GM23338 (cell line): ENCODE data around the gene DTL. TPM values are rescaled to one million over a fixed set of nuclear protein-coding genes. Genes with fewer than 3 reads are reported as not detected.

ENCODE experiments used
- ATAC-seq: fragments of 200-7000 bp; cut with Tn5 transposase; 3 replicates; pipeline ENCODE4 v1.9.1; 2020
- DNase-seq: peaks from one replicate; pipeline ENCODE4 v3.0.0-alpha.2; 2015; ENCODE audit warnings: low spot score
- H2AFZ ChIP-seq: fragments of 200-600 bp; sonication (generic); 2 replicates; pipeline ENCODE4 v1.8.0; 2016; ENCODE audit warnings: antibody characterized with exemption, mild to moderate bottlenecking, moderate library complexity
- H3F3A ChIP-seq: fragments of 200-600 bp; sonication (generic); replicated peaks from 2 replicates; pipeline ENCODE4 v1.8.0; 2017; ENCODE audit warnings: antibody characterized with exemption, mixed run types, low read depth
- H3K27ac ChIP-seq: fragments of 200-600 bp; sonication (generic); 2 replicates; pipeline ENCODE4 v1.6.1; 2016; ENCODE audit warnings: low read depth
- H3K27me3 ChIP-seq: fragments of 200-600 bp; sonication (generic); 2 replicates; pipeline ENCODE4 v1.8.0; 2016; ENCODE audit warnings: mild to moderate bottlenecking, mixed run types, moderate library complexity; ENCODE audit not compliant: insufficient read depth
- H3K36me3 ChIP-seq: fragments of 200-600 bp; sonication (generic); 2 replicates; pipeline ENCODE4 v1.8.0; 2016; ENCODE audit warnings: mild to moderate bottlenecking; ENCODE audit not compliant: insufficient read depth
- H3K4me1 ChIP-seq: fragments of 200-600 bp; sonication (generic); 2 replicates; pipeline ENCODE4 v1.8.0; 2016; ENCODE audit warnings: mild to moderate bottlenecking, moderate library complexity; ENCODE audit not compliant: insufficient read depth
- H3K4me2 ChIP-seq: fragments of 200-600 bp; sonication (generic); 2 replicates; pipeline ENCODE4 v1.7.1; 2017; ENCODE audit warnings: mixed run types
- H3K4me3 ChIP-seq: fragments of 200-600 bp; sonication (generic); 2 replicates; pipeline ENCODE4 v1.6.1; 2016; ENCODE audit warnings: mixed run types
- H3K79me2 ChIP-seq: fragments of 200-600 bp; sonication (generic); replicated peaks from 2 replicates; pipeline ENCODE4 v1.8.0; 2017; ENCODE audit warnings: mild to moderate bottlenecking; ENCODE audit not compliant: insufficient read depth
- H3K9me2 ChIP-seq: fragments of 200-600 bp; sonication (generic); 2 replicates; pipeline ENCODE4 v1.8.0; 2017; ENCODE audit not compliant: insufficient read depth
- H4K20me1 ChIP-seq: fragments of 200-600 bp; sonication (generic); replicated peaks from 2 replicates; pipeline ENCODE4 v1.8.0; 2017; ENCODE audit warnings: mild to moderate bottlenecking; ENCODE audit not compliant: insufficient read depth
- H3K27ac Mint-ChIP-seq: 2 replicates; pipeline ENCODE4 v1.8.0; 2020; ENCODE audit warnings: inconsistent platforms, mild to moderate bottlenecking, moderate library complexity, mixed read lengths
- H3K27me3 Mint-ChIP-seq: 3 replicates; pipeline ENCODE4 v1.8.0; 2022; ENCODE audit warnings: low read depth, mild to moderate bottlenecking, moderate library complexity, mixed read lengths, inconsistent platforms; ENCODE audit not compliant: insufficient read depth, poor library complexity
- H3K36me3 Mint-ChIP-seq: 3 replicates; pipeline ENCODE4 v1.8.0; 2021; ENCODE audit warnings: low read depth, mild to moderate bottlenecking, inconsistent platforms, moderate library complexity, mixed read lengths
- H3K4me1 Mint-ChIP-seq: 3 replicates; pipeline ENCODE4 v1.8.0; 2020; ENCODE audit warnings: mild to moderate bottlenecking, inconsistent platforms, mixed read lengths
- H3K4me3 Mint-ChIP-seq: 3 replicates; pipeline ENCODE4 v1.8.0; 2021; ENCODE audit warnings: moderate library complexity, mild to moderate bottlenecking, inconsistent platforms, mixed read lengths
- H3K9me3 Mint-ChIP-seq: 3 replicates; pipeline ENCODE4 v1.8.0; 2020; ENCODE audit warnings: moderate library complexity, mild to moderate bottlenecking, inconsistent platforms, mixed read lengths
- CREB1 ChIP-seq: fragments of 250-450 bp; sonication (Bioruptor Pico); IDR thresholded peaks from 2 replicates; pipeline ENCODE4 v1.5.0; 2020; ENCODE audit warnings: low read depth, mild to moderate bottlenecking, moderate library complexity
- CTCF ChIP-seq, 2 experiments: fragments of 200-600 bp in 1 of 2; sonication (generic) in 1 of 2; conservative IDR thresholded peaks; 2 replicates each; pipeline versions ENCODE4 v1.5.1 to v1.6.1; 2016 to 2017; ENCODE audit warnings: antibody characterized with exemption in 2 of 2, low read depth in 2 of 2, mild to moderate bottlenecking in 2 of 2, moderate library complexity in 1 of 2
- ETS1 ChIP-seq: IDR thresholded peaks from 2 replicates; pipeline ENCODE4 v1.6.1; 2016; ENCODE audit warnings: antibody characterized with exemption
- EZH2 ChIP-seq: fragments of 200-600 bp; sonication (generic); IDR thresholded peaks from one replicate; pipeline ENCODE4 v1.8.0; 2017; ENCODE audit warnings: antibody characterized with exemption, mild to moderate bottlenecking, low read depth; ENCODE audit not compliant: unreplicated experiment
- EZH2phosphoT487 ChIP-seq: fragments of 200-600 bp; sonication (generic); IDR thresholded peaks from one replicate; pipeline ENCODE4 v1.8.1; 2018; ENCODE audit warnings: antibody characterized with exemption; ENCODE audit not compliant: unreplicated experiment
- JUNB ChIP-seq: IDR thresholded peaks from one replicate; pipeline ENCODE4 v1.6.1; 2016; ENCODE audit warnings: antibody characterized with exemption; ENCODE audit not compliant: unreplicated experiment
- NANOG ChIP-seq: IDR thresholded peaks from 2 replicates; pipeline ENCODE4 v1.6.1; 2016; ENCODE audit warnings: antibody characterized with exemption, borderline replicate concordance
- POLR2AphosphoS5 ChIP-seq: IDR thresholded peaks from 2 replicates; pipeline ENCODE4 v1.6.1; 2016; ENCODE audit warnings: antibody characterized with exemption, low read depth
- REST ChIP-seq: IDR thresholded peaks from one replicate; pipeline ENCODE4 v1.6.1; 2018; ENCODE audit warnings: antibody characterized with exemption; ENCODE audit not compliant: unreplicated experiment
- STAT1 ChIP-seq: IDR thresholded peaks from one replicate; pipeline ENCODE4 v1.6.1; 2016; ENCODE audit warnings: antibody characterized with exemption; ENCODE audit not compliant: unreplicated experiment
- ZNF114 ChIP-seq: fragments of 250-450 bp; sonication (Bioruptor Pico); IDR thresholded peaks from 2 replicates; pipeline ENCODE4 v1.5.0; 2020; ENCODE audit warnings: mild to moderate bottlenecking, moderate library complexity
- ZNF331 ChIP-seq: fragments of 250-450 bp; sonication (Bioruptor Pico); IDR thresholded peaks from 2 replicates; pipeline ENCODE4 v1.5.0; 2020; ENCODE audit warnings: low read depth, mild to moderate bottlenecking, moderate library complexity
- ZNF462 ChIP-seq: fragments of 250-450 bp; sonication (Bioruptor Pico); IDR thresholded peaks from 2 replicates; pipeline ENCODE4 v1.5.0; 2020; ENCODE audit warnings: mild to moderate bottlenecking, moderate library complexity
- polyA plus RNA-seq: library from polyadenylated mRNA; unstranded; fragments of >200 nt; fragmentation: Nextera tagmentation; extraction: Ambion mirVana; gene quantifications from 2 replicates; pipeline ENCODE4 v1.2.1, GENCODE V29; 2016
- total RNA-seq: library from RNA; depleted of rRNA; stranded (reverse); fragments of >200 nt; shearing (Covaris generic); gene quantifications from 2 replicates; pipeline ENCODE4 v1.2.3, GENCODE V29; 2014

DTL gene
- total and polyA plus RNA-seq, 2 experiments from 2014 or later = 26.5 to 58.8 TPM

- Mint-ChIP-seq H3K9me3 (no peaks in the 10 kb centered on the region), H3K27ac (no peak overlapping the region), H3K27me3 (peaks cover 7% of the 10 kb centered on the region), H3K4me3 (no peak overlapping the region), H3K36me3 (peaks cover 36% of the 10 kb centered on the region), H3K4me1 (peaks cover 60% of the 10 kb centered on the region)
- TF ChIP-seq ZNF462 (CRISPR knock-in tag) (no peak), ZNF331 (CRISPR knock-in tag) (no peak), CTCF (conservative IDR thresholded peaks at IDR 0.05; ENCODE audit: low read depth in 2 of 2) (no peak), REST (no peak), STAT1 (no peak), CREB1 (CRISPR knock-in tag) (no peak), JUNB (no peak), EZH2 (no peak), POLR2AphosphoS5 (no peak), EZH2phosphoT487 (no peak), ETS1 (no peak), NANOG (no peak), ZNF114 (no peak)
- no peaks in the 10 kb centered on the region for H3K27me3 ChIP-seq
- H3K4me1 ChIP-seq = peaks cover 34% of the 10 kb centered on the region
- H3K27ac ChIP-seq = no peak overlapping the region
- no peak overlapping the region for H3K4me2 ChIP-seq
- peaks cover 19% of the 10 kb centered on the region for H3K79me2 ChIP-seq
- H2AFZ ChIP-seq = no peak overlapping the region
- no peak for ATAC-seq
- no peak overlapping the region for H3K4me3 ChIP-seq
- DNase-seq = no peak
- peaks cover 10% of the 10 kb centered on the region; the same call in 1 of the 2 replicates for H4K20me1 ChIP-seq
- no peaks in the 10 kb centered on the region for H3K9me2 ChIP-seq
- no peaks in the 10 kb centered on the region for H3F3A ChIP-seq
- peaks cover 3% of the 10 kb centered on the region; the same call in 1 of the 2 replicates for H3K36me3 ChIP-seq
Observed at GRCh38 chr1:212101251-212101650, 65.7 kb downstream of the DTL start.
